RWPE2 (cell line): ENCODE data around the gene ARPC4.
"Not testable (repeated sequence)": the region's sequence is repeated elsewhere in the genome, so short reads cannot be mapped to it uniquely, and the experiment has no call there.

Experiments
- ATAC-seq: fragments of 200-7000 bp; cut with Tn5 transposase; 3 replicates; pipeline ENCODE4 v1.9.1; 2021; ENCODE audit warnings: low read depth
- DNase-seq: peaks from one replicate; pipeline ENCODE4 v3.0.0-alpha.2; 2020; ENCODE audit warnings: low spot score
- H3K27ac ChIP-seq: fragments of 450-650 bp; 2 replicates; pipeline ENCODE4 v1.5.1; 2017; ENCODE audit warnings: mild to moderate bottlenecking; ENCODE audit not compliant: poor library complexity, severe bottlenecking
- H3K27me3 ChIP-seq: fragments of 250-450 bp; sonication (Bioruptor Pico); 2 replicates; pipeline ENCODE4 v1.5.1; 2021; ENCODE audit warnings: mild to moderate bottlenecking, moderate library complexity; ENCODE audit not compliant: insufficient read depth, poor library complexity, severe bottlenecking
- H3K36me3 ChIP-seq: fragments of 250-450 bp; sonication (Bioruptor Pico); 2 replicates; pipeline ENCODE4 v1.5.1; 2020; ENCODE audit warnings: low read depth, mild to moderate bottlenecking, moderate library complexity
- H3K4me1 ChIP-seq: fragments of 250-450 bp; sonication (Bioruptor Pico); 2 replicates; pipeline ENCODE4 v1.5.1; 2021; ENCODE audit warnings: mild to moderate bottlenecking, moderate library complexity; ENCODE audit not compliant: insufficient read depth, poor library complexity, severe bottlenecking
- H3K4me3 ChIP-seq: fragments of 250-450 bp; sonication (Bioruptor Pico); 2 replicates; pipeline ENCODE4 v1.5.1; 2021; ENCODE audit warnings: mild to moderate bottlenecking, moderate library complexity; ENCODE audit not compliant: severe bottlenecking
- H3K9me3 ChIP-seq: fragments of 250-450 bp; sonication (Bioruptor Pico); 2 replicates; pipeline ENCODE4 v1.5.1; 2021; ENCODE audit warnings: mild to moderate bottlenecking, moderate library complexity; ENCODE audit not compliant: severe bottlenecking
- TF ChIP-seq, protein P1 (sequence below): fragments of 450-650 bp; IDR thresholded peaks from one replicate; pipeline ENCODE4 v1.5.1; 2017; ENCODE audit warnings: mild to moderate bottlenecking, moderate library complexity; ENCODE audit not compliant: poor library complexity, severe bottlenecking

Gene ARPC4

DNA sequence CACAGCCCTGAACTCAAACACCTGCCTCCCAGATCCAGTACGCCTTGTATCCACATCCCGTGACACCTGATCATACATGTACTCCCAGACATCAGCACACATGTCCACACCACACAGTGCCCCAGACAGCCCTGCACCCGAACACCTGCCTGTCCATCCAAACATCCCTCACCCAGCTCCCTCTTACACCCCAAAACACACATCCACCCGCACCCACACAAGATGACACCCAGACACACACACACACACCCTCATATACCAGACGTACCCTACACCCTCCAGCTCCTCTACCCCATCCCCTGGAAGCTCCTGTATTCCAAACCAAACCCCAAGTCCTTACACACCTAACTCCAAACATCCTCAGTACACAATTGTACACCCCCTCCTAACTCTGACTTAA lies 23.9 kb upstream of the ARPC4 start:
- Histone ChIP-seq H3K27ac (no peak overlapping the region), H3K36me3 (no peaks in the 10 kb centered on the region), H3K4me3 (peak overlapping the region; percentile 49), H3K9me3 (no peaks in the 10 kb centered on the region), H3K27me3 (no peaks in the 10 kb centered on the region), H3K4me1 (no peaks in the 10 kb centered on the region)
- DNase-seq (no peak), ATAC-seq (no peak; the same call in 2 of the 3 replicates)
- TF ChIP-seq, protein P1, sequence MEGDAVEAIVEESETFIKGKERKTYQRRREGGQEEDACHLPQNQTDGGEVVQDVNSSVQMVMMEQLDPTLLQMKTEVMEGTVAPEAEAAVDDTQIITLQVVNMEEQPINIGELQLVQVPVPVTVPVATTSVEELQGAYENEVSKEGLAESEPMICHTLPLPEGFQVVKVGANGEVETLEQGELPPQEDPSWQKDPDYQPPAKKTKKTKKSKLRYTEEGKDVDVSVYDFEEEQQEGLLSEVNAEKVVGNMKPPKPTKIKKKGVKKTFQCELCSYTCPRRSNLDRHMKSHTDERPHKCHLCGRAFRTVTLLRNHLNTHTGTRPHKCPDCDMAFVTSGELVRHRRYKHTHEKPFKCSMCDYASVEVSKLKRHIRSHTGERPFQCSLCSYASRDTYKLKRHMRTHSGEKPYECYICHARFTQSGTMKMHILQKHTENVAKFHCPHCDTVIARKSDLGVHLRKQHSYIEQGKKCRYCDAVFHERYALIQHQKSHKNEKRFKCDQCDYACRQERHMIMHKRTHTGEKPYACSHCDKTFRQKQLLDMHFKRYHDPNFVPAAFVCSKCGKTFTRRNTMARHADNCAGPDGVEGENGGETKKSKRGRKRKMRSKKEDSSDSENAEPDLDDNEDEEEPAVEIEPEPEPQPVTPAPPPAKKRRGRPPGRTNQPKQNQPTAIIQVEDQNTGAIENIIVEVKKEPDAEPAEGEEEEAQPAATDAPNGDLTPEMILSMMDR, result no peak

DNA sequence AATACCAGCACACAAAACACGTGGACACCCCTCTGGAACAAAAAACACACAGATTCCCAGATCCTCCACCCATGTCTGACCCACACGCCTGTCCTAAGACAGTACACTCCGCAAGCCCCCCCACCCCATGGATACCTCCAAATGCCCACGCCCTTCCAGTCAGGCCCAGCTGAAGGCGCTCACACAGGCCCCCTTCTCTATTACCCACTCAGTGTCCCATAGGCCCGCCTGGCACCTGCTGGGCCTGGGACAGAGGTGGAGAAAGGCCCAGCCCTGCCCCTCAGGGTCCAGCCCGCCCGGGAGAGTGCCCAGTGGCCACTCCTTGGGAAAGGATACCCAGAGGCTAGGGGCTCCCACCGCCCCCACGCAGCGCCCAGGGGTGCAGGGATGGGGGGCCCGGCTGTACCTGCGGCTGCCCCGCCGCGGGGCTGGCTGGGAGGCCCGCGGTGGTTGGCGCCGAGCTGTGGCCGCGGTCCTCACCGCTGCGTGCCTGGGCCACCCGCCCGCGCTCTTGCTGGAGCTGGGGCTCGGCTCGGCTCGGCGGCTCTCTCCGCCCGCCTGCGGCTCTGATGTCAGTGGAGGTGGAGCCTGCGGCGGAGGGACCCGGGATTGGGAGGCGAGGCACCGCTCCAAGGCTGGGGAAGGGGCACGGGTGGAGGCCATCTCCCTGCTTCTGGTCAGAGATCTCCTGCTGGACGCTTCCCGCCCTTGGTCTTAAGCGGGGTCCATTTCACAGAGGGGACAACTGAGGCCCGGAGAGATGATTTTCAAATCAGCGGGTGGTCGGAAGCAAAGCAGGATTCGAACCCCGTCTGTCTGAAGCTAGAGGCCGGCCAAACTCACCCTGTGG lies 23.2 kb upstream of the ARPC4 start, which contains the start of gene CAMK1:
Gene CAMK1, minus strand, starts transcription at position 522 of the 850 bp plus-strand sequence. CDS start 2,198 bp downstream, outside the sequence.
- TF ChIP-seq, protein P1, result no peak
- no peaks in the 10 kb centered on the region for H3K4me1 ChIP-seq
- peak; percentile 95 for ATAC-seq
- H3K4me3 ChIP-seq, result peak within 1 kb of the TSS; percentile 49
- H3K27me3 ChIP-seq, result no peaks in the 10 kb centered on the region
- DNase-seq, result no peak
- no peaks in the 10 kb centered on the region for H3K36me3 ChIP-seq
- no peak within 1 kb of the TSS for H3K27ac ChIP-seq
- no peaks in the 10 kb centered on the region for H3K9me3 ChIP-seq

DNA sequence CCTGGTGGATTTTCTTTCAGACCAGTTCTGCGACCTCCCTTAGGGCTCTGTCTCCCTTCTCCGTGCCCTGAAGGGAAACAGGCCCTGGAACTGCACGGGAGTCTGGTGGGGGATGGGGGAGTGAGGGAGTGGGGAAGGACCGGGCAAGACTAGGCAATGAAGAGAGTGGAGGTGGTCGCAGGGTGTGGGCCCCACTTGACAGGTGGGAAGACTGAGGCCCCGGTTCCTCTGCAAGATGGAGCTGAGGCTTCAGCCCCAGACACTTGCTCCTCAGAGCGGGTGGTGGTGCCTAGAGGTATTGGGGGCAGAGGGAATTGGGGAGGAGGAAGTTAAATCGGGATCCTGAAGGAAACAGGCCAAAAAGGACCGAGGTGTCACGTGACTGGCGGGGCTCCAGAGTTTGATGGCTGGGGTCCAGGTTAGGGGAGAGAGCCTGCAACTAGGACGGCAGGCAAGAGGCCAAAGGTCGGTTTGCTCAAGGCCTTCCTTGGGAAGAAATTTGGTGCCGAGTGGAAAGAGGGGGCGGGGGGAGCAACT lies 22.5 kb upstream of the ARPC4 start:
- Histone ChIP-seq H3K4me3 (peak overlapping the region; percentile 49), H3K27me3 (no peaks in the 10 kb centered on the region), H3K27ac (no peak overlapping the region), H3K36me3 (no peaks in the 10 kb centered on the region), H3K9me3 (no peaks in the 10 kb centered on the region), H3K4me1 (no peaks in the 10 kb centered on the region)
- TF ChIP-seq, protein P1, result no peak
- DNase-seq (no peak), ATAC-seq (no peak)

DNA sequence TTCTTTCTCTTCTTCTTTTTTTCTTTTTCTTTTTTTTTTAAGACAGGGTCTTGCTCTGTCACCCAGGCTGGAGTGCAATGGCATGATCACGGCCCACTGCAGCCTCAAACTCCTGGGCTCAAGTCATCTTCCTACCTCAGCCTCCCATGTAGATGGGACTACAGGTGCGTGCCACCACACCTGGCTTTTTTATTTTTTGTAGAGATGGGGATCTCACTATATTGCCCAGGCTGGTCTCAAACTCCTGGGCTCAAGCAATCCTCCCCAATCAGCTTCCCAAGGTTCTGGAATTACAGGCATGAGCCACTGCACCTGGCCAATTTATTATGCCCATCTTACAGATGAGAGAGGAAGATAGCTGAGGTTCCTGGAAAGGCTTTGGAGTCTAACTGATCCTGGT lies 21.9 kb upstream of the ARPC4 start:
- H3K36me3 ChIP-seq, DNase-seq, H3K4me3 ChIP-seq, ATAC-seq, H3K4me1 ChIP-seq, H3K27ac ChIP-seq, H3K9me3 ChIP-seq, H3K27me3 ChIP-seq: not testable (repeated sequence)

DNA sequence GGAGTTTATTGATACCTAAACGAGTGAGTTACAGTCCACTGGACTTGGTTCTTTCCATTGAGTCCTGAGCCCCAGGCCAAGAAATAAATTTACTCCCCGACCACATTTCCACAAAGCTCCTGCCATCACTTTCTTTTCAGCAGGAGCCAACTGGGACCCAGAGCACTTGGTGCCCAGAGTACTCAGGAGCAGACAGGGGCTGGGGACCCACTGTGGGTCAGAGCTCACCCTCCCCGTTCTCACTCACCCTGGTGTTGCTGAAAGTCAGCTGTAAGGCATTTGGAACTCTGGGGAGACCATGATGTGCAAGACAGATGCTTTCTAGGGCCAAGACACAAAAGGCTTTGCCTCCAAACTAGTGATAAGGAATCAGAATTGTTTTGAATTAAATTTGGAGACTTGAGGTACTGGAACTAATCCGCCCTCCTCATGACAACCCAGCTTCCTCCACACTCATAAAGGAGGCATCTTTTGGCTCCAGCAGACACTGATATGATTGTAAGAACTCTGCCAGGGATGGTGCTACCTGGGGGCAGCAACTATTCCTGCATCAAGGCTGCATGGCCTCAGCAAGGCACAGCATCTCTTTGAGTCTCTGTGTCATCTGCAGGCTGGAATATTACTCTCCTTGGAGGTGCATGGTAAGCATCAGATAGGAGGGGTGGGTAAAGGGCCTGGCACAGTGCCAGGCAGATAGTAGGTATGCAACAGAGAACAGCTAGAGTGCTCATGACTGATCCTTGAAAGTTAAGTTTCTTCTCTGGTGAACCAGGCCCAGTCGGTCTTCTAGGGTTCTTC lies 15.8 kb upstream of the ARPC4 start:
- no peak overlapping the region for H3K27ac ChIP-seq
- no peaks in the 10 kb centered on the region for H3K27me3 ChIP-seq
- H3K36me3 ChIP-seq, result peaks cover 6% of the 10 kb centered on the region
- H3K4me1 ChIP-seq, result no peaks in the 10 kb centered on the region
- TF ChIP-seq, protein P1, result no peak
- H3K9me3 ChIP-seq, result no peaks in the 10 kb centered on the region
- ATAC-seq (no peak), DNase-seq (no peak)
- H3K4me3 ChIP-seq, result no peak overlapping the region
